Measurements from ENCODE around the gene HADH.
"Not testable (repeated sequence)": the region's sequence is repeated elsewhere in the genome, so short reads cannot be mapped to it uniquely, and the experiment has no call there.

Gene HADH

DNA sequence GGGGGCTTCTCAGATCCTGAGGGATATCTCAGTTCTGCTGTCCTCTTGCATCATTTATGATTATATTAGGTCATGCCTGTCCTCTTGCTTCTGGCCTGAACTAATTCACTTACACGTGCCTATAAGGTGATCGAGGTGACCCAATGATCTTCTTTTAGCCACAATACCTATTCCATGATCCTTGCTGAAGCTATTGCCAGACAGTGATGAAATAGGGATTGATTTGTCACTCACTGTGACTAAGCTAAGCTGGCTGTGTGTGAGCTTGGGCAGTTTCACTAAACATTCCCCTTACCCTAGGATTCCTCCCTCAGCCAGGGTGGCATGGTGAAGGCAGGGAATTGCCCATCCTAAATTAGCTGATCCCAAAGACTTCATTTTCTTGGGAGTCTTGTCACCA lies 19.0 kb downstream of the HADH start:
- H3K27ac ChIP-seq (ENCODE audit: low read depth, low read length): no peak overlapping the region

DNA sequence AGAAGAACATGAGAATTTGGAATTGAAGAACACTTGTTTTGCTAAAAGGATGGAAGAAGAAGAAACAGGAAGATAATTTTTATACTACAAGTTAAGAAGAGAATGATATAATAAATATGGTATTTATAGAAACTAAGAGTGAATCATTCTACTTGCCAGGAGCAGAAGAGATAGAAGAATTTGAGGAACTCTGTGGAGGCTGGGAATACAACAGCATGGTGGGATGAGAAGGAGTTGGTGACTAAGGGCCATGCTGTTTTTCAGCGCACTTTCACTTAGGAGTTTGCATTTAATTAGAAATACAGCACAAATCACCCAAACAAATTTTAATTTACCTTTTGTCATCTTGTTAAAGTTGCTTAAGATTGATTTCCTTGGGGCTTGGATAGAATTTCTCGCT lies 20.5 kb downstream of the HADH start:
- Histone ChIP-seq H3K4me1 (ENCODE audit: control insufficient read depth, low read length) (no peaks in the 10 kb centered on the region), H3K9me3 (ENCODE audit: control insufficient read depth, insufficient read depth, low read length) (no peaks in the 10 kb centered on the region), H3K9me2 (replicated peaks; ENCODE audit: control insufficient read depth, low read length) (no peaks in the 10 kb centered on the region), H3K4me2 (ENCODE audit: low read length) (no peak overlapping the region), H3K4me3 (ENCODE audit: low read length) (no peak overlapping the region), H3K27me3 (ENCODE audit: control insufficient read depth, low read length) (no peaks in the 10 kb centered on the region), H3F3A (ENCODE audit: control insufficient read depth, insufficient read depth) (no peaks in the 10 kb centered on the region), H4K20me1 (ENCODE audit: control insufficient read depth, insufficient read depth, low read depth, low read length) (no peaks in the 10 kb centered on the region), H3K36me3 (ENCODE audit: control insufficient read depth, low read length) (peaks cover 47% of the 10 kb centered on the region), H3K79me2 (ENCODE audit: control insufficient read depth, low read length) (peaks cover 36% of the 10 kb centered on the region), H3K27ac (ENCODE audit: low read depth, low read length) (no peak overlapping the region)
- TF ChIP-seq EZH2phosphoT487 (IDR thresholded peaks at IDR 0.05; ENCODE audit: borderline replicate concordance, low read length) (no peak), CTCF (IDR thresholded peaks at IDR 0.05; ENCODE audit: low read depth, low read length, poor library complexity, severe bottlenecking) (no peak)

More for the DNA sequence above, 19.0 kb downstream of the HADH start:
- H4K20me1 ChIP-seq (ENCODE audit: control insufficient read depth, insufficient read depth, low read depth, low read length): no peaks in the 10 kb centered on the region
- H3K4me3 ChIP-seq (ENCODE audit: low read length): no peak overlapping the region
- H3K36me3 ChIP-seq (ENCODE audit: control insufficient read depth, low read length): peaks cover 35% of the 10 kb centered on the region
- TF ChIP-seq CTCF (IDR thresholded peaks at IDR 0.05; ENCODE audit: low read depth, low read length, poor library complexity, severe bottlenecking): no peak
- TF ChIP-seq EZH2phosphoT487 (IDR thresholded peaks at IDR 0.05; ENCODE audit: borderline replicate concordance, low read length): no peak
- no peaks in the 10 kb centered on the region for H3K9me2 ChIP-seq (replicated peaks; ENCODE audit: control insufficient read depth, low read length)
- no peaks in the 10 kb centered on the region for H3K27me3 ChIP-seq (ENCODE audit: control insufficient read depth, low read length)
- no peaks in the 10 kb centered on the region for H3F3A ChIP-seq (ENCODE audit: control insufficient read depth, insufficient read depth)
- no peaks in the 10 kb centered on the region for H3K4me1 ChIP-seq (ENCODE audit: control insufficient read depth, low read length)
- peaks cover 38% of the 10 kb centered on the region for H3K79me2 ChIP-seq (ENCODE audit: control insufficient read depth, low read length)
- no peaks in the 10 kb centered on the region for H3K9me3 ChIP-seq (ENCODE audit: control insufficient read depth, insufficient read depth, low read length)
- H3K4me2 ChIP-seq (ENCODE audit: low read length): no peak overlapping the region

DNA sequence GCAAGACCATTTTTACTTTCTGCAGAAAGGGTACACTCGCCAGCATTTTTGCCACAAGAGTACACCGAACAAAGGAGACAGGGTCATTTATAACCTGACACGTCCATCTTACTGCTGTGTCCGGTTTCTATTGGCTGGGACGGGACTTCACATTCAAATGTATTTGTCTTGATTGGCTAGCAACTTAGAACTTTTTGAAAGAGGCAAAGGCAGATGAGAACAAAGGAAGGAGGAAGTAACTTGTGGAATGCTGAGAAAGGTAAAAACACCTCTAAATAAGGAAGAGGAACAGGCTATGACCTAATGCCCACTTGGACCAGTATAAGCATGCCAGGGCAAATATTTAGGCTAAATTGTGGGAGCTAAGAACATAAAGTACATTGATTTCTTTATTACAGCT lies 22.7 kb downstream of the HADH start:
- not testable (repeated sequence) for H3K27ac ChIP-seq (ENCODE audit: low read depth, low read length); H3F3A ChIP-seq (ENCODE audit: control insufficient read depth, insufficient read depth); H3K4me2 ChIP-seq (ENCODE audit: low read length); H4K20me1 ChIP-seq (ENCODE audit: control insufficient read depth, insufficient read depth, low read depth, low read length); H3K4me1 ChIP-seq (ENCODE audit: control insufficient read depth, low read length); H3K9me2 ChIP-seq (replicated peaks; ENCODE audit: control insufficient read depth, low read length); H3K9me3 ChIP-seq (ENCODE audit: control insufficient read depth, insufficient read depth, low read length); H3K4me3 ChIP-seq (ENCODE audit: low read length); H3K27me3 ChIP-seq (ENCODE audit: control insufficient read depth, low read length)
- H3K36me3 ChIP-seq (ENCODE audit: control insufficient read depth, low read length): peaks cover 67% of the 10 kb centered on the region
- H3K79me2 ChIP-seq (ENCODE audit: control insufficient read depth, low read length): peaks cover 20% of the 10 kb centered on the region

DNA sequence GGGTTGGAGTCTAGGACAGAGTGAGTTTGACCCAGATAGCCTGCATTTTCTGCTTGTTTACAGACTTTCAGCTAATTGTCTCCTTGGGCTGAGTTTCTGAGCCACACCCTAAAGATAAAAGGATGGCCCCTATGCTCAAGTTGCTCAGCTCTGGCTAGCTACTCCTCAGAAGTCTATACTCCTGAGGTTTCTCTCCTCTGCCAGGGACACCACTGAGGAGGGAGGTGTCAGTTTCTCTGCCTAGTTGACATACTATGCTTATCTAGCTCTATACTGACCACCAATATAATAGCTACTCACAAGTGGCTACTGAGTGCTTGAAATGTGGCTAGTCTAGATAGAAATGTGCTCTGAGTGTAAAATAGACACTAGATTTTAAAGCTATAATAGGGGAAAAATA lies 23.6 kb downstream of the HADH start:
- Histone ChIP-seq H3K36me3 (ENCODE audit: control insufficient read depth, low read length) (peaks cover 63% of the 10 kb centered on the region), H3K9me2 (replicated peaks; ENCODE audit: control insufficient read depth, low read length) (no peaks in the 10 kb centered on the region), H3K4me2 (ENCODE audit: low read length) (no peak overlapping the region), H3K9me3 (ENCODE audit: control insufficient read depth, insufficient read depth, low read length) (no peaks in the 10 kb centered on the region), H4K20me1 (ENCODE audit: control insufficient read depth, insufficient read depth, low read depth, low read length) (no peaks in the 10 kb centered on the region), H3K4me1 (ENCODE audit: control insufficient read depth, low read length) (no peaks in the 10 kb centered on the region), H3K27ac (ENCODE audit: low read depth, low read length) (no peak overlapping the region), H3K27me3 (ENCODE audit: control insufficient read depth, low read length) (no peaks in the 10 kb centered on the region), H3K79me2 (ENCODE audit: control insufficient read depth, low read length) (peaks cover 10% of the 10 kb centered on the region), H3F3A (ENCODE audit: control insufficient read depth, insufficient read depth) (no peaks in the 10 kb centered on the region), H3K4me3 (ENCODE audit: low read length) (no peak overlapping the region)
- no peak for TF ChIP-seq EZH2phosphoT487 (IDR thresholded peaks at IDR 0.05; ENCODE audit: borderline replicate concordance, low read length)
- TF ChIP-seq CTCF (IDR thresholded peaks at IDR 0.05; ENCODE audit: low read depth, low read length, poor library complexity, severe bottlenecking): no peak

Data from DOHH2 (cell line).